NB4 (cell line): ENCODE data around the gene ATG13.

ENCODE experiments used
- DNase-seq: peaks from one replicate; pipeline ENCODE4 v3.0.0; 2010; ENCODE audit warnings: low read depth
- H3K4me3 ChIP-seq: one replicate; pipeline ENCODE4 v1.5.1; 2011; ENCODE audit warnings: mild to moderate bottlenecking, low read depth, low read length, moderate library complexity
- CTCF ChIP-seq: IDR thresholded peaks from one replicate; pipeline ENCODE4 v1.5.1; 2012; ENCODE audit warnings: low read depth, low read length
- MAX ChIP-seq: IDR thresholded peaks from 2 replicates; pipeline ENCODE4 v1.6.1; 2011; ENCODE audit warnings: low read depth, low read length
- MYC ChIP-seq: IDR thresholded peaks from 2 replicates; pipeline ENCODE4 v1.6.1; 2011; ENCODE audit warnings: low read depth, low read length
- POLR2A ChIP-seq: IDR thresholded peaks from 2 replicates; pipeline ENCODE4 v1.6.1; 2011; ENCODE audit warnings: mild to moderate bottlenecking; ENCODE audit not compliant: insufficient read length; ENCODE audit errors: extremely low read depth

ATG13 gene

GRCh38 chr11:46680164-46680760 lies 62.9 kb downstream of the ATG13 start:
- TF ChIP-seq MYC: no peak
- TF ChIP-seq CTCF: no peak
- TF ChIP-seq MAX: no peak
- no peak for TF ChIP-seq POLR2A
- H3K4me3 ChIP-seq: no peak overlapping the region
- no peak for DNase-seq

- DNase-seq: no peak
- no peak overlapping the region for H3K4me3 ChIP-seq
- TF ChIP-seq MYC (no peak), POLR2A (no peak), CTCF (no peak), MAX (no peak)
Observed at GRCh38 chr11:46680815-46681214, 63.5 kb downstream of the ATG13 start.

GRCh38 chr11:46681814-46682213 lies 64.5 kb downstream of the ATG13 start:
- H3K4me3 ChIP-seq: no peak overlapping the region
- TF ChIP-seq MYC: no peak
- TF ChIP-seq POLR2A: no peak
- TF ChIP-seq MAX: no peak
- TF ChIP-seq CTCF: no peak
- DNase-seq: no peak

- no peak for DNase-seq
- TF ChIP-seq MAX: no peak
- TF ChIP-seq POLR2A: no peak
- TF ChIP-seq MYC: no peak
- TF ChIP-seq CTCF: no peak
- no peak overlapping the region for H3K4me3 ChIP-seq
Observed at GRCh38 chr11:46682773-46683752, 65.7 kb downstream of the ATG13 start.

- H3K4me3 ChIP-seq: no peak overlapping the region
- TF ChIP-seq MYC: no peak
- no peak for TF ChIP-seq MAX
- no peak for DNase-seq
Observed at GRCh38 chr11:46684367-46684766, 67.0 kb downstream of the ATG13 start.
